Panc1 (cell line): ENCODE data around the gene COX15.

Experiments
- POLR2AphosphoS5 ChIP-seq: IDR thresholded peaks from 2 replicates; pipeline ENCODE4 v1.6.1; 2012; ENCODE audit warnings: mild to moderate bottlenecking, low read depth, low read length, moderate library complexity
- SIN3A ChIP-seq: IDR thresholded peaks from 2 replicates; pipeline ENCODE4 v1.6.1; 2012; ENCODE audit warnings: low read depth, mild to moderate bottlenecking, low read length, moderate library complexity, borderline replicate concordance; ENCODE audit not compliant: insufficient read depth
- TCF7L2 ChIP-seq: IDR thresholded peaks from 2 replicates; pipeline ENCODE4 v1.6.1; 2011; ENCODE audit warnings: mild to moderate bottlenecking, low read depth, low read length, inconsistent platforms
- TF ChIP-seq, protein P1 (sequence below): fragments of 450-650 bp; IDR thresholded peaks from 2 replicates; pipeline ENCODE4 v1.5.1; 2017; ENCODE audit warnings: mild to moderate bottlenecking
- TF ChIP-seq, protein P2 (sequence below), 2 experiments: IDR thresholded peaks; 2 replicates each; pipeline ENCODE4 v1.6.1; 2011 to 2012; ENCODE audit warnings: low read depth in 2 of 2, control low read depth in 1 of 2, low read length in 1 of 2, mild to moderate bottlenecking in 1 of 2, moderate library complexity in 1 of 2; ENCODE audit not compliant: insufficient read depth in 1 of 2

DNA sequence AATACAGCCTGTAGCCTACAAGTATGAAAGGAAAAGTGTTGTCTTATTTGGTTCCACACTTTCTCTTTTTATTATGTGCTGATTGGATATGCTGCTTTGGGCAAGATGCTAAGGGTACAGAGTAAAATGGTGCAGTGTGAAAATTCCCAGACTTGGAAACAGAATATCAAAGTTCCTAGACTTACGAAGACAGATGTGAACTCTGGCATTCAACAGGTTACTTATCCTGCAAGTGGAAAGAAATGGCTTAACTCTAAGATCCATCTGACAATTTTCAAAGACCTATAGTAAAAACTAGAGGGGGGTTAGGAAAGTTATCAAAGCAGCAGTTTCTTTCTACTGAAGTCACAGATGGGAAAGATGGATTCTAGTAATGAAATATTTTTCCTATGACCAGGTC, 24.2 kb upstream of the COX15 start:
- TF ChIP-seq, protein P1, sequence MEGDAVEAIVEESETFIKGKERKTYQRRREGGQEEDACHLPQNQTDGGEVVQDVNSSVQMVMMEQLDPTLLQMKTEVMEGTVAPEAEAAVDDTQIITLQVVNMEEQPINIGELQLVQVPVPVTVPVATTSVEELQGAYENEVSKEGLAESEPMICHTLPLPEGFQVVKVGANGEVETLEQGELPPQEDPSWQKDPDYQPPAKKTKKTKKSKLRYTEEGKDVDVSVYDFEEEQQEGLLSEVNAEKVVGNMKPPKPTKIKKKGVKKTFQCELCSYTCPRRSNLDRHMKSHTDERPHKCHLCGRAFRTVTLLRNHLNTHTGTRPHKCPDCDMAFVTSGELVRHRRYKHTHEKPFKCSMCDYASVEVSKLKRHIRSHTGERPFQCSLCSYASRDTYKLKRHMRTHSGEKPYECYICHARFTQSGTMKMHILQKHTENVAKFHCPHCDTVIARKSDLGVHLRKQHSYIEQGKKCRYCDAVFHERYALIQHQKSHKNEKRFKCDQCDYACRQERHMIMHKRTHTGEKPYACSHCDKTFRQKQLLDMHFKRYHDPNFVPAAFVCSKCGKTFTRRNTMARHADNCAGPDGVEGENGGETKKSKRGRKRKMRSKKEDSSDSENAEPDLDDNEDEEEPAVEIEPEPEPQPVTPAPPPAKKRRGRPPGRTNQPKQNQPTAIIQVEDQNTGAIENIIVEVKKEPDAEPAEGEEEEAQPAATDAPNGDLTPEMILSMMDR, result no peak
- no peak for TF ChIP-seq SIN3A
- no peak for TF ChIP-seq POLR2AphosphoS5
- no peak for TF ChIP-seq TCF7L2
- TF ChIP-seq, protein P2, sequence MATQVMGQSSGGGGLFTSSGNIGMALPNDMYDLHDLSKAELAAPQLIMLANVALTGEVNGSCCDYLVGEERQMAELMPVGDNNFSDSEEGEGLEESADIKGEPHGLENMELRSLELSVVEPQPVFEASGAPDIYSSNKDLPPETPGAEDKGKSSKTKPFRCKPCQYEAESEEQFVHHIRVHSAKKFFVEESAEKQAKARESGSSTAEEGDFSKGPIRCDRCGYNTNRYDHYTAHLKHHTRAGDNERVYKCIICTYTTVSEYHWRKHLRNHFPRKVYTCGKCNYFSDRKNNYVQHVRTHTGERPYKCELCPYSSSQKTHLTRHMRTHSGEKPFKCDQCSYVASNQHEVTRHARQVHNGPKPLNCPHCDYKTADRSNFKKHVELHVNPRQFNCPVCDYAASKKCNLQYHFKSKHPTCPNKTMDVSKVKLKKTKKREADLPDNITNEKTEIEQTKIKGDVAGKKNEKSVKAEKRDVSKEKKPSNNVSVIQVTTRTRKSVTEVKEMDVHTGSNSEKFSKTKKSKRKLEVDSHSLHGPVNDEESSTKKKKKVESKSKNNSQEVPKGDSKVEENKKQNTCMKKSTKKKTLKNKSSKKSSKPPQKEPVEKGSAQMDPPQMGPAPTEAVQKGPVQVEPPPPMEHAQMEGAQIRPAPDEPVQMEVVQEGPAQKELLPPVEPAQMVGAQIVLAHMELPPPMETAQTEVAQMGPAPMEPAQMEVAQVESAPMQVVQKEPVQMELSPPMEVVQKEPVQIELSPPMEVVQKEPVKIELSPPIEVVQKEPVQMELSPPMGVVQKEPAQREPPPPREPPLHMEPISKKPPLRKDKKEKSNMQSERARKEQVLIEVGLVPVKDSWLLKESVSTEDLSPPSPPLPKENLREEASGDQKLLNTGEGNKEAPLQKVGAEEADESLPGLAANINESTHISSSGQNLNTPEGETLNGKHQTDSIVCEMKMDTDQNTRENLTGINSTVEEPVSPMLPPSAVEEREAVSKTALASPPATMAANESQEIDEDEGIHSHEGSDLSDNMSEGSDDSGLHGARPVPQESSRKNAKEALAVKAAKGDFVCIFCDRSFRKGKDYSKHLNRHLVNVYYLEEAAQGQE (IDR thresholded peaks at IDR 0.05; ENCODE audit: insufficient read depth in 1 of 2, low read depth in 2 of 2, low read length in 1 of 2), result no peak
